HEK293 (cell line): ENCODE data around the gene CCL24.
"Not testable (repeated sequence)": the region's sequence is repeated elsewhere in the genome, so short reads cannot be mapped to it uniquely, and the experiment has no call there.

Experiments
- KLF10 ChIP-seq: fragments of 450-650 bp; IDR thresholded peaks from 2 replicates; pipeline ENCODE4 v1.5.1; 2018; ENCODE audit warnings: missing biosample characterization, mild to moderate bottlenecking, missing genetic modification characterization
- ZBTB26 ChIP-seq: fragments of 450-650 bp; formaldehyde crosslinking; optimal IDR thresholded peaks from 2 replicates; pipeline ENCODE3; 2016; ENCODE audit warnings: missing biosample characterization, mild to moderate bottlenecking, missing genetic modification characterization
- ZNF239 ChIP-seq: fragments of 450-650 bp; formaldehyde crosslinking; IDR thresholded peaks from 2 replicates; pipeline ENCODE4 v1.5.1; 2016; ENCODE audit warnings: missing biosample characterization, missing genetic modification characterization
- ZNF274 ChIP-seq, 2 experiments: fragments of 200-500 bp in 1 of 2; fragments of 450-650 bp in 1 of 2; sonication (Bioruptor generic) in 1 of 2; formaldehyde crosslinking in 1 of 2; IDR thresholded peaks; 2 replicates each; pipeline versions ENCODE4 v1.5.1 to v1.6.1; 2014 to 2016; ENCODE audit warnings: borderline replicate concordance in 1 of 2, inconsistent platforms in 1 of 2, low read length in 1 of 2, missing biosample characterization in 1 of 2, missing genetic modification characterization in 1 of 2
- ZNF350 ChIP-seq: fragments of 450-650 bp; formaldehyde crosslinking; IDR thresholded peaks from 2 replicates; pipeline ENCODE4 v1.5.0; 2017; ENCODE audit warnings: missing biosample characterization, mild to moderate bottlenecking, missing genetic modification characterization
- TF ChIP-seq, protein P1 (sequence below): fragments of 450-650 bp; formaldehyde crosslinking; IDR thresholded peaks from 2 replicates; pipeline ENCODE4 v1.5.1; 2016; ENCODE audit warnings: missing biosample characterization, missing genetic modification characterization

GRCh38 chr7:75761801-75762200 lies 51.8 kb downstream of the CCL24 start:
- not testable (repeated sequence) for TF ChIP-seq ZBTB26 (tag by site-specific recombination); ZNF350 (tag by site-specific recombination); ZNF274 (IDR thresholded peaks at IDR 0.05; ENCODE audit: low read length); ZNF274 (tag by site-specific recombination; IDR thresholded peaks at IDR 0.05; ENCODE audit: borderline replicate concordance); ZNF239; KLF10 (tag by site-specific recombination)
- TF ChIP-seq, protein P1, sequence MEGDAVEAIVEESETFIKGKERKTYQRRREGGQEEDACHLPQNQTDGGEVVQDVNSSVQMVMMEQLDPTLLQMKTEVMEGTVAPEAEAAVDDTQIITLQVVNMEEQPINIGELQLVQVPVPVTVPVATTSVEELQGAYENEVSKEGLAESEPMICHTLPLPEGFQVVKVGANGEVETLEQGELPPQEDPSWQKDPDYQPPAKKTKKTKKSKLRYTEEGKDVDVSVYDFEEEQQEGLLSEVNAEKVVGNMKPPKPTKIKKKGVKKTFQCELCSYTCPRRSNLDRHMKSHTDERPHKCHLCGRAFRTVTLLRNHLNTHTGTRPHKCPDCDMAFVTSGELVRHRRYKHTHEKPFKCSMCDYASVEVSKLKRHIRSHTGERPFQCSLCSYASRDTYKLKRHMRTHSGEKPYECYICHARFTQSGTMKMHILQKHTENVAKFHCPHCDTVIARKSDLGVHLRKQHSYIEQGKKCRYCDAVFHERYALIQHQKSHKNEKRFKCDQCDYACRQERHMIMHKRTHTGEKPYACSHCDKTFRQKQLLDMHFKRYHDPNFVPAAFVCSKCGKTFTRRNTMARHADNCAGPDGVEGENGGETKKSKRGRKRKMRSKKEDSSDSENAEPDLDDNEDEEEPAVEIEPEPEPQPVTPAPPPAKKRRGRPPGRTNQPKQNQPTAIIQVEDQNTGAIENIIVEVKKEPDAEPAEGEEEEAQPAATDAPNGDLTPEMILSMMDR (tag by site-specific recombination): not testable (repeated sequence)
